Jurkat, Clone E6-1 (cell line): ENCODE data around the gene PNPLA3.
A peak's percentile ranks its signal among the peaks of the same experiment; 100 is the strongest.

Source experiments
- DNase-seq: peaks from one replicate; pipeline ENCODE4 v3.0.0-alpha.2; 2011; ENCODE audit warnings: low read depth, low spot score
- H3K4me3 ChIP-seq: 2 replicates; pipeline ENCODE4 v1.5.1; 2011; ENCODE audit warnings: mild to moderate bottlenecking, low read length, control low read depth, moderate library complexity

Gene PNPLA3

DNA sequence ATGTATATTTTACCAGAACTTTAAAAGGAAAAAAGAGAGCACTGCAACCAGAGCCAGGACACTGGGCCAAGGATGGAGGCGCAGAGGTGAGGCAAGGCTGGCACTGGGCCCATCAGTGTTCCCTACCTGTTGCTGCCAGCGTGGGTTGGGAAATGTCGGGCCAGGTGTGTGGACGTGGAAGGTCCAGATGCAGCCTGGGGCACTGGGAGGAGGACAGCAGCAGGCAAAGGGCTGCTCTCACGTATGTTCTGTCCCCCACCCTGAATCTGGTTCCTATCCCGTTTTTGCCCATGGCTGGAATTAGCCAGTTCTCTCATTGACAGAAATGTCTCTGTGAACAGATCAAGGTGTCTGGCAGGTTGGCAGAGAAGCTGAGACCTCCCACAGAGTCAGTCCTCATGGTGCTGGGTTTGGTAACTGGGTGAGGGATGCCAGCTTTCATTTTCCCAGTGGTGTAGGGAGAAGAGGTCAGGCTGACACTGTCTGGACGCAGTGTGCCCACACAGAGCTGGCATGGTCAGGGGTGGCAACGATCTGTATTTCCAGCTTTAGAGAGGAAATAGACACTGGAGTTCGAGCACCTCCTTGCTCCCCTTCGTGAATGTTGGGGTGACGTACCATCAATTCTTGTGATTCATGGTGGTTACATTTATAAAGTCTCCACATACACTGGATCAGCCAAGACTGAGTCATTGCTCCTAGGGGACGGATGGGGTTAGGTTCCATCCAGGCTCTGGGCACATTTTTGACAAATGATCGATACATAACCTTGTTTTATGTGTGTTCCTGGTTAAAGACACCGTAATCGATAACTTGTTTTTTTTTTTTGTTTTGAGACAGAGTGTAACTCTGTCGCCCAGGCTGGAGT, 4.3 kb upstream of the PNPLA3 start:
- H3K4me3 ChIP-seq: no peak overlapping the region
- no peak for DNase-seq

DNA sequence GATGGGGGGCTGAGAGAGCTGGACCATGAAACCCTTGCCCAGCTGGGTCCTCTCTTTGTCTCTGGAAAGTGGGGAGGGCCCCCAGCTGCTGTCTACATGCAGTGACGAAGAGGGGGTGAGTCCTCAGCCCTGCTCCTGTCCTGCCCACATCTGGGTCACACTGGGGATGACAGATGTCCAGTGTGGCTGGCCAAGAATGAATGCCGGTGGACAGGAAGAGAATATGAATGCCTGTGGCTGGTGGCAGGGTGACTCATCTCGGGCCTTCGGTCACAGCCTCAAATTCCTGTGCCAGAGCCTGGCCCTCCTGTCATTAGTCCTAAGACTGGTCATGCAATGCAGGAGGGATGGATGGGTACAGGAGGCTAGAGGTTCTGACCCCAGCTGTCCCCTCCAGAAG, 2.2 kb upstream of the PNPLA3 start:
- no peak for DNase-seq
- H3K4me3 ChIP-seq: no peak overlapping the region

DNA sequence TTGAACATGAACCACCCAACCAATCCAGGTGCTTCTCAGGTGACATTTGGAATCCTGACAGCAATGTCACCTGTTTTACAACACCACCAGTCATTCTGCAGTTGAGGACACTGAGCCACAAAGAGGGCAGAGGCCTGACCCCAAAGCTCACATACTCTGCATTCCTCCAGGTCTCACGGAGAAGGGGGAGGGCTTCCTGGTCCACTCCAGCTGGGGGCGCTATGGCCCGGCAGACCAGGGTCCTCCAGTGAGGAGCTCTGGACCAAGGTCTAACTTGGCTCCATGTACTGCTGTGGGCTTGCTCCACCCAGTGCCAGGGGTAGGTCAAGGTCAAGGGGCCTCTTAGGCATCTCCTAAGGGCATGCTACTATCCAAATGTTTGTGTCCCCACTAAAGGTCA, 1.5 kb upstream of the PNPLA3 start:
- DNase-seq: no peak
- H3K4me3 ChIP-seq: no peak overlapping the region

GRCh38 chr22:43923191-43923590, 414 bp upstream of the PNPLA3 start:
- peak overlapping the region; percentile 50 for H3K4me3 ChIP-seq
- peak; percentile 52 for DNase-seq

- DNase-seq: no peak
- no peak overlapping the region for H3K4me3 ChIP-seq
Measured at GRCh38 chr22:43924877-43925276, 1.3 kb downstream of the PNPLA3 start.

DNA sequence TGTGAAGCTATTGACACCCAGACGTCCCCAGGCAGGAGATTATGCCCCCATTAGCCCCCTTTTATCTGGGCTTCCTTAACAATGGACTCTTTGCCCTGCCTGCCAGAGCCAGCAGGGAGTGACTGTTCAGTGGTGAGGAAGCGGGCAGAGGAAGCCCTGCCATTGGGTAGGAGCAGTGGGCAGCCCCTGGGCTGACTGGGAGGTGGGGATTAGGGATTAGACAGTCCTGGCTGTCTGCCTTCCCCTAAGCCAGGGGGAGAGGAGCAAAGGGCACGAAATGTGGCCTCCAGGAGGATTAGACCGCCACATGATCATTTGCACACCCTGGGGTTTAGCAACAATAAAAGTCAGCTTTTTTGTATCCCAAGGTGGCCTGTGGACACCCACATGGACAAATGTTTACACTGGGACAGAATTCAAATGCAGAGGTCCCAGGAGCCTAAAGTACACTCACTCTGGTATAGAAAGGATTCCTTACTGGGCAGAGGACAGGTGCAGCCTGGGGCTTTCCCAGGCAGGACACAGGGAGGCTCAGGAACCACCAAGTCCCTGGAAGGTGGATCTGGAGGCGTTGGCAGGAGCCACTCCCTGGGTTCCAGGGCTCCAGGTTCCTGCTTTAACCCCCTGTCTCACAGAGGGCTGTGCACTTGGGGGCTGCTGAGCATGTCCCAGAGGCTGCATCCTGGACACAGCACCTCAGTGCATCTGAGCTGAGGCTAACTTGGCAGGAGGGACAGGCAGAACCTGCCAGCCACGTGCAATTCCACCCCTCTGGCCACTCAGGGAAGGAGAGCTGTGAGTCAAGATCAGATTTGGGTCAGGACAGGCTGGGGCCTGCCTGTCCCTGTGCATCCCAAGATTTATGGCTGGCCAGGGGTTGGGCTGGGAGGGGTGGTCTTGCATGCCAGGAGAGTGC, 2.1 kb downstream of the PNPLA3 start:
- no peak for DNase-seq
- no peak overlapping the region for H3K4me3 ChIP-seq

GRCh38 chr22:43926349-43926710, 2.7 kb downstream of the PNPLA3 start:
- DNase-seq: no peak
- H3K4me3 ChIP-seq: no peak overlapping the region

- no peak overlapping the region for H3K4me3 ChIP-seq
- no peak for DNase-seq
Measured at GRCh38 chr22:43928468-43928867, 4.9 kb downstream of the PNPLA3 start.

- no peak for DNase-seq
Measured at GRCh38 chr22:43928908-43929307, 5.3 kb downstream of the PNPLA3 start.

GRCh38 chr22:43931771-43932170, 8.2 kb downstream of the PNPLA3 start:
- H3K4me3 ChIP-seq: no peak overlapping the region
- no peak for DNase-seq

More at GRCh38 chr22:43928908-43929307, 5.3 kb downstream of the PNPLA3 start:
- H3K4me3 ChIP-seq: no peak overlapping the region

DNA sequence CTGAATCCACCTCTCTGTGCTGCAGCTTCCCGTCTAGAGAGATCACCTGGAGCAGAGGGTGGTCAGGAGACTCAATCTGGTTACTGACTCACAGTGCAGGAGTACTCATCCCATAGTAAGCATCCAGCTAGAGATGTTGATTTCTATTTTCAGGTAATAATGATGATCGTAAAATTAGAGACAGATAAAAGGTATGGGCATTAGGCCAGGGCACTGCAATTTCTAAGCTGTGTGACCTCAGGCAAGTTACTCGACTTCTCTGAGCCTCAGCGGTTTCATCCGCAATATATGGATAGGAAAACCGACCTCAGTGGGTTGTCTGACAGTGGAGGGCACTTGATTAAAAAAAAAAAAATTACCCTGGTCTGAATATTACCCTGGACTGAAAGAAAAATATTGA, 17.8 kb downstream of the PNPLA3 start:
- H3K4me3 ChIP-seq: no peak overlapping the region
- no peak for DNase-seq

DNA sequence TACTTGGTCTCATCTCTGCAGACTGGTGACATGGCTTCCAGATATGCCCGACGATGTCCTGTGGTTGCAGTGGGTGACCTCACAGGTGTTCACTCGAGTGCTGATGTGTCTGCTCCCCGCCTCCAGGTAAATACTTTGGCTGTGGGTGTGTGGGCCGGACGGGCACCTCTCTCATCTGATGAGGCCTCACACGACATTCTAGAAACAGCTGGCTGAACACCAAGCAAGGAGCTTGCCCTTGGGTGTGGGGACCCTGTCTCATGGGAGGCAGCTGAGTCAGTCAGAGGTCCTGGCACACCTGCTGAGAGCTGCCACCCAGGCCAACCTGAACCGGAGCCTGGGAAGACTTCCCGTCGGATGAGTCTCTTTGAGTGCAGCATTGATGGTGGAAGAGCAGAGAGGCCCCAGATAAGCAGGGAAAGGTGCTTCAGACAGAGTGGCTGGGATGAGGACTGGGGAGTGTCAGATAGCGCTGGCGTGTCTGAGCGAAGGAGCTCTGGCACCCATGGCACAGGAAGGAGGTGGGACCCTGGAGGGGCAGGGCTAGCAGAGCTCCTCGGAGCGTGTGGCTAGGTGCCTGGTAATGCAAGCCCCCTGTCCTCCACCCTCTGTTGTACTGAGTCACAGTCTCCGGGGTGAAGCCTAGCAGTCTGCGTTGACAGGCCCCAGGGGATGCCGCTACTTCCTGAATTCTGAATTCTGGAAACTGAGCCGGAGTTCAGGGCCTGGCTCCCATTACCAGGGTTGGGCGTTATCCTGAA, 21.2 kb downstream of the PNPLA3 start:
- H3K4me3 ChIP-seq: no peak overlapping the region
- DNase-seq: no peak

DNA sequence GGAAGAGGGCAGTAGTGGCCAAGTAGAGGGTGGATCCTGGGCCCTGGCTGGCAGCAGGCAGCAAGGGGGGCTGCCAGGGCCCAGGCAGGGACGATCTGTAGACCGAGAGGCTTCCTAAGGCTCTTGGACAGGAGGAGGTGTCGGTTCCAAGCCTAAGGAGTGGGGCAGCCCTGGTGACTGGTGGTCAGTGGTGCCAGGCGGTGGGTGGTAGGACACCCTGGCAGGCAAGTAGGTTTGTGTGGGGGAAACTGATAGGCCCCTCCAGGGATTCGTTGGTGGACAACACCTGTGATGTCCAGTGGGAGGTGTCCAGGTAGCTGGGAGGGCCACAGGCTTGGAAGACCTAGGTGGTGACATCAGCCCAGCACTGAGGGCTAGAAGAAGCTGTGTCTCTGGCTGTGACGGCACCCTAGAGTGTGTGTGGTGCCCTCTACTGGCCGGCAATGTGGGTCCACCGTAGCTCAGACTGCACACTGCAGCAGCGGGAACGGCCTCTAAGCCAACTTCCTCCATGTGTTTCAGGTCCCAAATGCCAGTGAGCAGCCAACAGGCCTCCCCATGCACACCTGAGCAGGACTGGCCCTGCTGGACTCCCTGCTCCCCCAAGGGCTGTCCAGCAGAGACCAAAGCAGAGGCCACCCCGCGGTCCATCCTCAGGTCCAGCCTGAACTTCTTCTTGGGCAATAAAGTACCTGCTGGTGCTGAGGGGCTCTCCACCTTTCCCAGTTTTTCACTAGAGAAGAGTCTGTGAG, 22.2 kb downstream of the PNPLA3 start:
- DNase-seq: peak; percentile 65
- H3K4me3 ChIP-seq: no peak overlapping the region

DNA sequence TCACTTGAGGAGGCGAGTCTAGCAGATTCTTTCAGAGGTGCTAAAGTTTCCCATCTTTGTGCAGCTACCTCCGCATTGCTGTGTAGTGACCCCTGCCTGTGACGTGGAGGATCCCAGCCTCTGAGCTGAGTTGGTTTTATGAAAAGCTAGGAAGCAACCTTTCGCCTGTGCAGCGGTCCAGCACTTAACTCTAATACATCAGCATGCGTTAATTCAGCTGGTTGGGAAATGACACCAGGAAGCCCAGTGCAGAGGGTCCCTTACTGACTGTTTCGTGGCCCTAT, 22.7 kb downstream of the PNPLA3 start:
- H3K4me3 ChIP-seq: no peak overlapping the region
- no peak for DNase-seq

GRCh38 chr22:43948836-43949406, 25.3 kb downstream of the PNPLA3 start:
- no peak overlapping the region for H3K4me3 ChIP-seq
- no peak for DNase-seq

DNA sequence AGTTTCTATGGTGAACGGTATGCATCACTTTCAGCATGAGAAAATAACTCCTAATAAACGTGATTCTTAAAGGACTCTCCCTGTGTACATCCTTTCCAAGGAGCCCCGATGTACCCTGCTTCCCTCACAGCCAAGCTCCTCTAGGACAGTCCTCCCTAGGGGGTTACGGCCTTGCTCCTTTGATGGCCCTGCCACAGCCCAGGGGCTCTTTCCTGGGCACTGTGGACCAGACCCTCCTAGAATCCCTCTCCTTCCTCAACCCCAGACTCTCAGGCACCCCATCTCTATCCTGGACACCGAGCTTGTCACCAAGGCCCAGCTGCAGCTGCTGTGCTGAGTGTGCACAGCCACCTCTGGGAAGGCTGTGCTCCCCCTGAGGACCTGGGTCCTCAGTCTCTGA, 27.8 kb downstream of the PNPLA3 start:
- no peak for DNase-seq
- H3K4me3 ChIP-seq: no peak overlapping the region

DNA sequence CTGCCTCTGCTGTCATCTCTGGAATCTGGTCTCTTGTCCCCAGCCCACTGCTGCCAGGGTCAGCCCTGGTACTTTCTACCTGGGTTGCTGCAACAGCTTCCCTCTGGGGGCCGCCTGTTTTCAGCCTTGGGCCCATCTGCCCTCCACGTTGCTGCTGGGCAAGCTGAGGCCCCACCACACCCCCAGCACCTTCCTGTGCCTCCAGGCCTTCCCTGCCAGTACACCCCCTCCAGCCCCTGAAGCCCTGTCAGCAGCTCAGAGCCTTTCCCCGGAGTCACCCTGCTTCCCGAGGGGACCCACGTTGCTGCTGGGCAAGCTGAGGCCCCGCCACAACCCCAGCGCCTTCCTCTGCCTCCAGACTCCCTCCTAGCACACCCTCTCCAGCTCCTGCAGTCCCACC, 28.4 kb downstream of the PNPLA3 start:
- H3K4me3 ChIP-seq: no peak overlapping the region
- DNase-seq: no peak

DNA sequence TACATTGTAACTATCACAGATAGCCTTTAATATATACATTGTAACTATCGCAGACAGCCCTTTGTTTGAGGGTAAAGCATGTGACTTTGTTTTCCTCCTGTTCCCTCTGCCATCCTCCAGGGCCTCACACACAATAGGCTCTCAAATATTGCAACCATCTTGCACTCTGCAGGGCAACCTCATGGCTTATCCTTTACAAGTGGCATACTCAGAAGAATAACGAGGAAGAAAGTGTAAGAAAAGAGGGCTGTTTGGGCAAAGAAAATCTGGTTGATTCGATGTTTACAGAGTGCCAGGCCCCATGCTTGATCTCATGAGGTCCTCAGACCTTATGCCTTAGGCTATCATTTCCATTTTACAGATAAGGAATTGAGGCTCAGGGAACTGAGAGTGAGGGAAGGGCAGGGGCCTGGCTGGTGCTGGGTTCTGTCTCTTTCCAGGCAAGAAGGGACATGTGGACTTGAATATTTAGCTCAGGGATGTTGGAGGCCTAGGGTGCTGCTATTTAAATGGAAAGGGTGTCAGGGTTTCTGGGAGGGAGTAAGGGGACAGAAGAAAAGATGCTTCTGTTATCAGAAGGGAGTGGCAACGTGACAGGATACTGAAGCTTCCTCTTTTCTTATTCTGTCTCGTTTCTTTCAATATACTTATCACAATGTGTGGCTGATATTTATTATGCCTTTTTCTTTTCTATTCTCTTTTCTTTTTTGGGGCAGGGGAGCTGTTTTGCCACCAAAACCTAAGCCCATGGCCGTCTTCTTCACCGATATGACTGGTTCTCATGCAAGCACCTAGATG, 30.6 kb downstream of the PNPLA3 start:
- peak overlapping the region; percentile 99 for H3K4me3 ChIP-seq
- peak; percentile 29 for DNase-seq
